H9 (cell line): ENCODE results near the gene IPPK. TPM values are rescaled to one million over a fixed set of nuclear protein-coding genes. Genes with fewer than 3 reads are reported as not detected.

Source experiments
- DNase-seq: peaks from one replicate; pipeline ENCODE4 v3.0.0-alpha.2; 2017
- H2AFZ ChIP-seq: one replicate; pipeline ENCODE4 v1.6.1; 2013; ENCODE audit warnings: mild to moderate bottlenecking, low read length, control low read depth, moderate library complexity
- H2AK5ac ChIP-seq: 2 replicates; pipeline ENCODE4 v1.6.1; 2013; ENCODE audit warnings: low read length, control low read depth, mixed read lengths; ENCODE audit not compliant: insufficient read length
- H2BK120ac ChIP-seq: one replicate; pipeline ENCODE4 v1.6.1; 2013; ENCODE audit warnings: low read depth, mild to moderate bottlenecking, low read length, control low read depth, inconsistent platforms; ENCODE audit not compliant: poor library complexity, severe bottlenecking
- H2BK12ac ChIP-seq: 2 replicates; pipeline ENCODE4 v1.6.1; 2013; ENCODE audit warnings: low read length, control low read depth, mixed read lengths, low read depth; ENCODE audit not compliant: insufficient read length
- H2BK15ac ChIP-seq: 2 replicates; pipeline ENCODE4 v1.6.1; 2013; ENCODE audit warnings: low read depth, low read length, control low read depth
- H2BK20ac ChIP-seq: one replicate; pipeline ENCODE4 v1.6.1; 2013; ENCODE audit warnings: low read depth, mild to moderate bottlenecking, low read length, control low read depth, inconsistent platforms; ENCODE audit not compliant: poor library complexity, severe bottlenecking
- H2BK5ac ChIP-seq: 2 replicates; pipeline ENCODE4 v1.6.1; 2013; ENCODE audit warnings: low read length, control low read depth, mixed read lengths; ENCODE audit not compliant: insufficient read length
- H3K14ac ChIP-seq: 2 replicates; pipeline ENCODE4 v1.6.1; 2013; ENCODE audit warnings: low read length, control low read depth; ENCODE audit not compliant: insufficient read depth
- H3K18ac ChIP-seq: 2 replicates; pipeline ENCODE4 v1.6.1; 2013; ENCODE audit warnings: low read depth, mild to moderate bottlenecking, mixed read lengths, low read length, control low read depth; ENCODE audit not compliant: insufficient read length
- H3K23ac ChIP-seq: 2 replicates; pipeline ENCODE4 v1.6.1; 2013; ENCODE audit warnings: low read length, control low read depth, mixed read lengths, low read depth; ENCODE audit not compliant: insufficient read length
- H3K23me2 ChIP-seq: 2 replicates; pipeline ENCODE4 v1.6.1; 2013; ENCODE audit warnings: low read depth, mild to moderate bottlenecking, mixed read lengths, low read length, control low read depth; ENCODE audit not compliant: insufficient read length, poor library complexity, severe bottlenecking
- H3K27ac ChIP-seq: 2 replicates; pipeline ENCODE4 v1.5.1; 2013; ENCODE audit warnings: low read length, control low read depth, mixed read lengths, low read depth; ENCODE audit not compliant: insufficient read length
- H3K27me3 ChIP-seq: 2 replicates; pipeline ENCODE4 v1.6.1; 2013; ENCODE audit warnings: low read length, control low read depth, inconsistent platforms; ENCODE audit not compliant: insufficient read depth
- H3K4ac ChIP-seq: 2 replicates; pipeline ENCODE4 v1.6.1; 2013; ENCODE audit warnings: low read depth, mild to moderate bottlenecking, control low read depth, inconsistent platforms, low read length, moderate library complexity
- H3K4me1 ChIP-seq: 2 replicates; pipeline ENCODE4 v1.6.1; 2013; ENCODE audit warnings: low read length, control low read depth, inconsistent platforms; ENCODE audit not compliant: insufficient read depth
- H3K4me2 ChIP-seq: 2 replicates; pipeline ENCODE4 v1.6.1; 2013; ENCODE audit warnings: low read length, control low read depth, mixed read lengths; ENCODE audit not compliant: insufficient read length, insufficient read depth
- H3K56ac ChIP-seq: 2 replicates; pipeline ENCODE4 v1.6.1; 2013; ENCODE audit warnings: low read depth, mild to moderate bottlenecking, mixed read lengths, low read length, control low read depth; ENCODE audit not compliant: insufficient read length
- H3K79me1 ChIP-seq: 2 replicates; pipeline ENCODE4 v1.6.1; 2013; ENCODE audit warnings: low read depth, mild to moderate bottlenecking, moderate library complexity, low read length, control low read depth, inconsistent platforms; ENCODE audit not compliant: insufficient read depth, poor library complexity, severe bottlenecking
- H3K79me2 ChIP-seq: 2 replicates; pipeline ENCODE4 v1.6.1; 2013; ENCODE audit warnings: low read length, control low read depth, inconsistent platforms; ENCODE audit not compliant: insufficient read depth
- H3K9ac ChIP-seq: 2 replicates; pipeline ENCODE4 v1.6.1; 2013; ENCODE audit warnings: low read length, control low read depth, mixed read lengths; ENCODE audit not compliant: insufficient read length; ENCODE audit errors: extremely low read depth
- H3K9me3 ChIP-seq: one replicate; pipeline ENCODE4 v1.6.1; 2013; ENCODE audit warnings: low read depth, low read length, inconsistent platforms; ENCODE audit not compliant: control insufficient read depth
- H3T11ph ChIP-seq: one replicate; pipeline ENCODE4 v1.6.1; 2013; ENCODE audit warnings: mild to moderate bottlenecking, low read length, control low read depth, inconsistent platforms
- H4K20me1 ChIP-seq: one replicate; pipeline ENCODE4 v1.6.1; 2013; ENCODE audit not compliant: control insufficient read depth, insufficient read length, insufficient read depth
- H4K5ac ChIP-seq: 2 replicates; pipeline ENCODE4 v1.6.1; 2013; ENCODE audit warnings: low read depth, mild to moderate bottlenecking, mixed read lengths, low read length, control low read depth; ENCODE audit not compliant: insufficient read length
- H4K8ac ChIP-seq: replicated peaks from 2 replicates; pipeline ENCODE4 v1.6.1; 2013; ENCODE audit warnings: low read length, control low read depth, mixed read lengths, low read depth; ENCODE audit not compliant: insufficient read length
- H4K91ac ChIP-seq: 2 replicates; pipeline ENCODE4 v1.6.1; 2013; ENCODE audit warnings: low read depth, mild to moderate bottlenecking, moderate library complexity, mixed read lengths, low read length, control low read depth; ENCODE audit not compliant: insufficient read length
- H3K27ac Mint-ChIP-seq, 3 experiments: 2 replicates in 2 of 3; 3 replicates in 1 of 3; pipeline ENCODE4 v1.8.0; 2020 to 2021; ENCODE audit warnings: mixed read lengths in 3 of 3, mild to moderate bottlenecking in 1 of 3, moderate library complexity in 1 of 3
- H3K27me3 Mint-ChIP-seq: 2 replicates; pipeline ENCODE4 v1.8.0; 2021; ENCODE audit warnings: low read depth, mild to moderate bottlenecking, moderate library complexity, mixed read lengths
- H3K36me3 Mint-ChIP-seq, 3 experiments: 2 replicates in 2 of 3; 3 replicates in 1 of 3; pipeline ENCODE4 v1.8.0; 2020 to 2021; ENCODE audit warnings: low read depth in 3 of 3, mixed read lengths in 3 of 3; ENCODE audit not compliant: insufficient read depth in 1 of 3
- H3K4me1 Mint-ChIP-seq, 2 experiments: 2 replicates each; pipeline ENCODE4 v1.8.0; 2020; ENCODE audit warnings: mixed read lengths in 2 of 2
- H3K4me3 Mint-ChIP-seq, 2 experiments: 2 replicates in 1 of 2; 3 replicates in 1 of 2; pipeline ENCODE4 v1.8.0; 2020 to 2021; ENCODE audit warnings: mild to moderate bottlenecking in 2 of 2, mixed read lengths in 2 of 2, moderate library complexity in 1 of 2
- H3K9me3 Mint-ChIP-seq, 2 experiments: 2 replicates in 1 of 2; 3 replicates in 1 of 2; pipeline ENCODE4 v1.8.0; 2020; ENCODE audit warnings: mild to moderate bottlenecking in 2 of 2, mixed read lengths in 2 of 2, moderate library complexity in 1 of 2
- CTCF ChIP-seq: fragments of 200-600 bp; sonication (generic); conservative IDR thresholded peaks from 3 replicates; pipeline ENCODE4 v1.8.0; 2021; ENCODE audit warnings: antibody characterized with exemption, mild to moderate bottlenecking
- WGBS: extraction: QIAGEN DNeasy Blood & Tissue Kit; methylation state at CpG from one replicate; pipeline ENCODE4 v1.1.7; 2013; ENCODE audit warnings: missing lambda C conversion rate, low lambda C conversion rate, mixed read lengths; ENCODE audit not compliant: insufficient read length; ENCODE audit errors: extremely low coverage; 5-methylcytosine and 5-hydroxymethylcytosine counted together
- total RNA-seq: library from RNA; stranded (reverse); gene quantifications from 2 replicates; pipeline ENCODE4 v1.2.1, GENCODE V29; 2021

Gene IPPK
- total RNA-seq, 1 experiment from 2014 or later, result 10.7 TPM

GRCh38 chr9:92603990-92604389 lies 65.9 kb downstream of the IPPK start:
- Histone ChIP-seq H3K27ac (no peak overlapping the region), H3K23ac (no peak overlapping the region), H3T11ph (no peak overlapping the region), H3K9ac (no peak overlapping the region), H3K23me2 (no peaks in the 10 kb centered on the region), H3K56ac (no peak overlapping the region), H3K18ac (no peak overlapping the region), H3K4ac (no peak overlapping the region), H2BK20ac (no peak overlapping the region), H3K4me1 (no peaks in the 10 kb centered on the region), H3K4me2 (no peak overlapping the region), H2BK5ac (no peak overlapping the region), H4K20me1 (no peaks in the 10 kb centered on the region), H2BK15ac (no peak overlapping the region), H4K8ac (no peak overlapping the region), H4K91ac (no peak overlapping the region), H2BK12ac (no peak overlapping the region), H3K79me2 (no peaks in the 10 kb centered on the region), H2AK5ac (no peak overlapping the region), H4K5ac (no peak overlapping the region), H3K79me1 (no peaks in the 10 kb centered on the region), H2AFZ (no peak overlapping the region), H3K9me3 (no peaks in the 10 kb centered on the region), H2BK120ac (no peak overlapping the region), H3K14ac (no peak overlapping the region), H3K27me3 (no peaks in the 10 kb centered on the region)
- Mint-ChIP-seq H3K4me3 (no peak overlapping the region), H3K9me3 (peaks cover 14 to 21% of the 10 kb centered on the region in 2 experiments; a peak in 4 of 5 replicates), H3K4me1 (peaks cover 0 to 2% of the 10 kb centered on the region in 2 experiments; a peak in 1 of 4 replicates), H3K27ac (no peak overlapping the region; a peak in 1 of 7 replicates), H3K27me3 (peaks cover 2% of the 10 kb centered on the region; the same call in 1 of the 2 replicates), H3K36me3 (peaks cover 2 to 9% (median 5%) of the 10 kb centered on the region in 3 experiments; a peak in 5 of 7 replicates)
- TF ChIP-seq CTCF, result no peak
- whole genome bisulfite sequencing, result no CpG with 5 or more reads among the region's 5 CpGs
- no peak for DNase-seq
